Measurements from ENCODE around the gene PROCA1.

PROCA1 gene

DNA sequence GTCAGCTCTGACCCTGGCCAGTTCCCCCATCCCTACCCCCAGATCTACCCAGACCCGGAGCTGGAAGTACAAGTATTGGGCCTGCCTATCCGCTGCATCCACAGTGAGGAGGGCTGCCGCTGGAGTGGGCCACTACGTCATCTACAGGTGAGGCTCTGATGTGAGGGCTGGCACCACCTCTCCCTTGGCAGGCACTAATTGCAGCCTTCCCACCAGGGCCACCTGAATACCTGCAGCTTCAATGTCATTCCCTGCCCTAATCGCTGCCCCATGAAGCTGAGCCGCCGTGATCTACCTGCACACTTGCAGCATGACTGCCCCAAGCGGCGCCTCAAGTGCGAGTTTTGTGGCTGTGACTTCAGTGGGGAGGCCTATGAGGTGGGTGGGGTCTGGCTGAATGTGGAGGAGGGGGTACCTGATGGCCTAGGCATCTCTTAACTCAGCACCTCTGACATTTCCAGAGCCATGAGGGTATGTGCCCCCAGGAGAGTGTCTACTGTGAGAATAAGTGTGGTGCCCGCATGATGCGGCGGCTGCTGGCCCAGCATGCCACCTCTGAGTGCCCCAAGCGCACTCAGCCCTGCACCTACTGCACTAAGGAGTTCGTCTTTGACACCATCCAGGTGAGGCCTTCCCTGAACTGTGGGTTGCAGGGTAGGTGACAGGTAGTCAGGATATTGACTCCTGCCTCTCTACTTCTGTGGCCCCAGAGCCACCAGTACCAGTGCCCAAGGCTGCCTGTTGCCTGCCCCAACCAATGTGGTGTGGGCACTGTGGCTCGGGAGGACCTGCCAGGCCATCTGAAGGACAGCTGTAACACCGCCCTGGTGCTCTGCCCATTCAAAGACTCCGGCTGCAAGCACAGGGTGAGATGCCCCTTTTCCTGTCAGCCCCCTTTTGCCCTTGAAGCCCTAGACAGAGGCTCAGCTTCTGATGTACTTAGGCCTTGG, 36.4 kb upstream of the PROCA1 start:
- TF ChIP-seq, protein P1, sequence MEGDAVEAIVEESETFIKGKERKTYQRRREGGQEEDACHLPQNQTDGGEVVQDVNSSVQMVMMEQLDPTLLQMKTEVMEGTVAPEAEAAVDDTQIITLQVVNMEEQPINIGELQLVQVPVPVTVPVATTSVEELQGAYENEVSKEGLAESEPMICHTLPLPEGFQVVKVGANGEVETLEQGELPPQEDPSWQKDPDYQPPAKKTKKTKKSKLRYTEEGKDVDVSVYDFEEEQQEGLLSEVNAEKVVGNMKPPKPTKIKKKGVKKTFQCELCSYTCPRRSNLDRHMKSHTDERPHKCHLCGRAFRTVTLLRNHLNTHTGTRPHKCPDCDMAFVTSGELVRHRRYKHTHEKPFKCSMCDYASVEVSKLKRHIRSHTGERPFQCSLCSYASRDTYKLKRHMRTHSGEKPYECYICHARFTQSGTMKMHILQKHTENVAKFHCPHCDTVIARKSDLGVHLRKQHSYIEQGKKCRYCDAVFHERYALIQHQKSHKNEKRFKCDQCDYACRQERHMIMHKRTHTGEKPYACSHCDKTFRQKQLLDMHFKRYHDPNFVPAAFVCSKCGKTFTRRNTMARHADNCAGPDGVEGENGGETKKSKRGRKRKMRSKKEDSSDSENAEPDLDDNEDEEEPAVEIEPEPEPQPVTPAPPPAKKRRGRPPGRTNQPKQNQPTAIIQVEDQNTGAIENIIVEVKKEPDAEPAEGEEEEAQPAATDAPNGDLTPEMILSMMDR (IDR thresholded peaks at IDR 0.05; ENCODE audit: low read depth, low read length, missing control alignments) = no peak
- H3K4me3 ChIP-seq (replicated peaks; ENCODE audit: low read depth, low read length) = no peak overlapping the region
- no peak for DNase-seq (ENCODE audit: extremely low read depth, low read depth)

GRCh38 chr17:28747051-28747691, 35.5 kb upstream of the PROCA1 start:
- peak overlapping the region; percentile 72 for H3K4me3 ChIP-seq (replicated peaks; ENCODE audit: low read depth, low read length)
- TF ChIP-seq, protein P1 (IDR thresholded peaks at IDR 0.05; ENCODE audit: low read depth, low read length, missing control alignments) = no peak
- no peak for DNase-seq (ENCODE audit: extremely low read depth, low read depth)

- no peak for DNase-seq (ENCODE audit: extremely low read depth, low read depth)
- TF ChIP-seq, protein P1 (IDR thresholded peaks at IDR 0.05; ENCODE audit: low read depth, low read length, missing control alignments) = no peak
- peak overlapping the region; percentile 72 for H3K4me3 ChIP-seq (replicated peaks; ENCODE audit: low read depth, low read length)
Observed at GRCh38 chr17:28746611-28747050, 34.9 kb upstream of the PROCA1 start.

- peak overlapping the region; percentile 72 for H3K4me3 ChIP-seq (replicated peaks; ENCODE audit: low read depth, low read length)
- DNase-seq (ENCODE audit: extremely low read depth, low read depth) = no peak
- TF ChIP-seq, protein P1 (IDR thresholded peaks at IDR 0.05; ENCODE audit: low read depth, low read length, missing control alignments) = no peak
Observed at GRCh38 chr17:28745786-28746411, 34.2 kb upstream of the PROCA1 start.

DNA sequence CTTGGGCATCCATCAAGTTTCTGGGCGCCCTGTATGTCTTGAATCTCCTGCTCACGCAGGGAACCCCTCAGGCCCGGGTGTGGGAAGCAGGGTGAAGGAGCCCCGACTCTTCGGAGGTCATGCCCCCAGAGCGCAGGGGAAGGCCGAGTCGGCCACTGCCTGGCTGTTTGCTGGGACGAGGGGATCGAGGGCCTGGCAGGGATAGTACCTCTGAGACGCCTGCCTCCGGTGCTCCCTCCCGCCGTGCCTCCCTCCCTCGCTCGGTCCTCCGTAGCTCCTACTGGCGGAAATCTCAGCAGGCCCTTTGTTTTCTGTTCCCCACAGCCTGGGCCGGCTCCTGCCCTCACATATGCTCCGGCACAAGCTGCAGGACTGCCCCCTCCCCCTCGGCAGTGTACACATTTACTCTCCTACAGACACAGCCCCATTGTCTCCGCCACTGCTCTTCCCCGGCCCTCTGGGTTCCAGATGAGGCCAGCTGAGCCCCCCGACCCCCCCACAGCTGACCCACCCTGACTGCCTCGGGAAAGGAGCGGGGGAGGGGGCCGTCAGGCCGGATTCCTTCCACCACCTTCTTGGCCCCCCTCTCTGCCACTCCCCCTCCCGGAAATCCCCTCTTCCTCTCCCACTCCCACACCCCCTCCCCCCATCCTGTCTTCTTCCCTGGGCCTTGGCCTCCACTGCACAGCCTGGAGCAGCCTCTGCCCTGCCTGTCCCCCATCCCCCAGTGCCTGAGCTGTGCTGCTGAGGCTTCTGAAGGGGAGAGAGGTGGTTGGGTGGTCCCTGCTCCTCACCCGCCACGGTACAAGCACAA, 33.5 kb upstream of the PROCA1 start:
- H3K4me3 ChIP-seq (replicated peaks; ENCODE audit: low read depth, low read length) = peak overlapping the region; percentile 72
- DNase-seq (ENCODE audit: extremely low read depth, low read depth) = no peak
- TF ChIP-seq, protein P1 (IDR thresholded peaks at IDR 0.05; ENCODE audit: low read depth, low read length, missing control alignments) = no peak

Data from HFF-Myc (cell line).